GM21367 (cell line): Measurements from ENCODE around the gene UGGT2.
"Not testable (repeated sequence)": the region's sequence is repeated elsewhere in the genome, so short reads cannot be mapped to it uniquely, and the experiment has no call there.

Experiments used
- ATAC-seq: cut with Tn5 transposase; IDR thresholded peaks from one replicate; pipeline ENCODE4 v1.9.1; 2021; ENCODE audit not compliant: unreplicated experiment

Gene UGGT2

GRCh38 chr13:95801825-95802224 is 251.4 kb downstream of the UGGT2 start:
- ATAC-seq: no peak

- ATAC-seq: no peak
These were observed 252.8 kb downstream of the UGGT2 start for GRCh38 chr13:95800436-95800835.

GRCh38 chr13:95797016-95797415 is 256.2 kb downstream of the UGGT2 start:
- ATAC-seq: no peak

GRCh38 chr13:95793781-95794180 is 259.4 kb downstream of the UGGT2 start:
- ATAC-seq: no peak

GRCh38 chr13:95793018-95793555 is 260.1 kb downstream of the UGGT2 start:
- no peak for ATAC-seq

- no peak for ATAC-seq
These were observed 262.0 kb downstream of the UGGT2 start for GRCh38 chr13:95791084-95791722.

- ATAC-seq: not testable (repeated sequence)
These were observed 263.9 kb downstream of the UGGT2 start for GRCh38 chr13:95789315-95789714.

GRCh38 chr13:95788100-95788463 is 265.1 kb downstream of the UGGT2 start:
- no peak for ATAC-seq

- no peak for ATAC-seq
These were observed 265.7 kb downstream of the UGGT2 start for GRCh38 chr13:95787356-95788099.

- ATAC-seq: no peak
These were observed 268.3 kb downstream of the UGGT2 start for GRCh38 chr13:95784900-95785290.

GRCh38 chr13:95784161-95784899 is 268.9 kb downstream of the UGGT2 start:
- ATAC-seq: no peak

GRCh38 chr13:95783747-95784146 is 269.5 kb downstream of the UGGT2 start:
- ATAC-seq: no peak

- ATAC-seq: not testable (repeated sequence)
These were observed 271.3 kb downstream of the UGGT2 start for GRCh38 chr13:95781940-95782339.

GRCh38 chr13:95781016-95781415 is 272.2 kb downstream of the UGGT2 start:
- ATAC-seq: no peak

- no peak for ATAC-seq
These were observed 273.7 kb downstream of the UGGT2 start for GRCh38 chr13:95779522-95779921.

- ATAC-seq: no peak
These were observed 281.3 kb downstream of the UGGT2 start for GRCh38 chr13:95771905-95772304.

GRCh38 chr13:95763601-95764000 is 289.6 kb downstream of the UGGT2 start:
- no peak for ATAC-seq

GRCh38 chr13:95762626-95763025 is 290.6 kb downstream of the UGGT2 start:
- ATAC-seq: not testable (repeated sequence)

GRCh38 chr13:95756072-95756471 is 297.1 kb downstream of the UGGT2 start:
- ATAC-seq: no peak

- no peak for ATAC-seq
These were observed 299.1 kb downstream of the UGGT2 start for GRCh38 chr13:95754069-95754468.

GRCh38 chr13:95752677-95753076 is 300.5 kb downstream of the UGGT2 start:
- no peak for ATAC-seq
